IMR-90 (cell line): ENCODE data around the gene IL16.

ENCODE experiments used
- CHD1 ChIP-seq: IDR thresholded peaks from 2 replicates; pipeline ENCODE4 v1.6.1; 2012; ENCODE audit warnings: low read depth, low read length, improper control_type of control experiment
- FOS ChIP-seq: fragments of 150-350 bp; IDR thresholded peaks from 2 replicates; pipeline ENCODE4 v1.6.1; 2016; ENCODE audit warnings: low read depth, low read length
- MAFK ChIP-seq: IDR thresholded peaks from 2 replicates; pipeline ENCODE4 v1.6.1; 2012; ENCODE audit warnings: low read depth, low read length, improper control_type of control experiment
- MAZ ChIP-seq: IDR thresholded peaks from 2 replicates; pipeline ENCODE4 v1.6.1; 2012; ENCODE audit warnings: low read depth, mild to moderate bottlenecking, low read length, improper control_type of control experiment, moderate library complexity, borderline replicate concordance
- MXI1 ChIP-seq: IDR thresholded peaks from 2 replicates; pipeline ENCODE4 v1.6.1; 2012; ENCODE audit warnings: low read depth, mild to moderate bottlenecking, low read length, moderate library complexity, borderline replicate concordance
- POLR2A ChIP-seq: IDR thresholded peaks from 2 replicates; pipeline ENCODE4 v1.6.1; 2012; ENCODE audit warnings: mild to moderate bottlenecking, low read depth, low read length
- RAD21 ChIP-seq: IDR thresholded peaks from 2 replicates; pipeline ENCODE4 v1.6.1; 2012; ENCODE audit warnings: low read length, improper control_type of control experiment
- TF ChIP-seq, protein P1 (sequence below): conservative IDR thresholded peaks from 2 replicates; pipeline ENCODE4 v1.5.1; 2012; ENCODE audit warnings: mild to moderate bottlenecking, low read depth, low read length, improper control_type of control experiment

DNA sequence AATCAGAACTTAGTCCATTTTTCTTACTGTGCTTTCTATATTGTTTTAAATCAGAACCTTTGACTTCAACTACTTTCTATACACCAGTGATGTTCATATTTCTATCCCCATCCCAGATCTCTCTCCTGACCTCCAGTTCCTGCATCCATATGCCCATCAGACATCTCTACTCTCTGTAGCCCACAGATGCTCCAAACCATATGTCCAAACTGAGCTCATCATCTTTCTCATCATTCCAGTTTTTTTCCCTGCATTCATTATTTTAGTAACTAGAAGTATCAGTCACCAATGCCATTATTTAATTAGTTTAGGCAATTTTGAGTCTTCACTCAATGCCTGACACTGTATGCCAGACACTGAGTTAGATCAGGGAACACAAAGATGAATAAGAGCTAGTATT lies 25.4 kb upstream of the IL16 start:
- TF ChIP-seq RAD21 (no peak), POLR2A (no peak), MXI1 (no peak), FOS (no peak), CHD1 (no peak), MAZ (no peak), MAFK (no peak)
- TF ChIP-seq, protein P1, sequence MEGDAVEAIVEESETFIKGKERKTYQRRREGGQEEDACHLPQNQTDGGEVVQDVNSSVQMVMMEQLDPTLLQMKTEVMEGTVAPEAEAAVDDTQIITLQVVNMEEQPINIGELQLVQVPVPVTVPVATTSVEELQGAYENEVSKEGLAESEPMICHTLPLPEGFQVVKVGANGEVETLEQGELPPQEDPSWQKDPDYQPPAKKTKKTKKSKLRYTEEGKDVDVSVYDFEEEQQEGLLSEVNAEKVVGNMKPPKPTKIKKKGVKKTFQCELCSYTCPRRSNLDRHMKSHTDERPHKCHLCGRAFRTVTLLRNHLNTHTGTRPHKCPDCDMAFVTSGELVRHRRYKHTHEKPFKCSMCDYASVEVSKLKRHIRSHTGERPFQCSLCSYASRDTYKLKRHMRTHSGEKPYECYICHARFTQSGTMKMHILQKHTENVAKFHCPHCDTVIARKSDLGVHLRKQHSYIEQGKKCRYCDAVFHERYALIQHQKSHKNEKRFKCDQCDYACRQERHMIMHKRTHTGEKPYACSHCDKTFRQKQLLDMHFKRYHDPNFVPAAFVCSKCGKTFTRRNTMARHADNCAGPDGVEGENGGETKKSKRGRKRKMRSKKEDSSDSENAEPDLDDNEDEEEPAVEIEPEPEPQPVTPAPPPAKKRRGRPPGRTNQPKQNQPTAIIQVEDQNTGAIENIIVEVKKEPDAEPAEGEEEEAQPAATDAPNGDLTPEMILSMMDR, result no peak
